A549 (cell line): ENCODE results near the gene DMP1.

Experiments
- CHD2 ChIP-seq: fragments of 150-350 bp; IDR thresholded peaks from 2 replicates; pipeline ENCODE4 v1.6.1; 2014; ENCODE audit warnings: low read length; ENCODE audit not compliant: partially characterized antibody
- MAZ ChIP-seq: fragments of 150-350 bp; IDR thresholded peaks from 2 replicates; pipeline ENCODE4 v1.6.1; 2014; ENCODE audit warnings: antibody characterized with exemption, low read depth, low read length, borderline replicate concordance
- POLR2A ChIP-seq: IDR thresholded peaks from 2 replicates; pipeline ENCODE4 v1.6.1; 2012; ENCODE audit warnings: mild to moderate bottlenecking, low read length
- TF ChIP-seq, protein P1 (sequence below): fragments of >200 bp; sonication (Bioruptor Twin); formaldehyde crosslinking; IDR thresholded peaks from 3 replicates; pipeline ENCODE4 v1.5.1; 2016

DNA sequence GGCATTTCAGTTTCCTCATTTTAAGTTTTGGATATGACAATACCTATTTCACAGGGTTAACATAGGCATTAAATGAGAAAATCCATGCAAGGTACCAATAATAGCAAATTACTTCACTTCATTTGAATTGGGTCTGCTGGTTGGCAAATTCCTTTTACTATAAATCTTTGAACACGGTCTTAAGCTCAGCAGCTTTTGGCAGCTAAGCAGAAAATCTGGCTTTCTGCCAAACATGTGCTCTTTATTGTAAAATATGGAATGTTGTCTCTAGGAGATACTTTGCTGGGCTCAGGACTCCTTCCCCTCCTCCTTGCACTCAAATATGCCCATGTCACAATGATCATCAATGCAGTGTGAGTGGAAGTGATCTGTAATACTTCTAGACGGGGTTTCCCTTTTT is 16.8 kb upstream of the DMP1 start:
- TF ChIP-seq POLR2A (no peak), MAZ (no peak), CHD2 (no peak)
- TF ChIP-seq, protein P1, sequence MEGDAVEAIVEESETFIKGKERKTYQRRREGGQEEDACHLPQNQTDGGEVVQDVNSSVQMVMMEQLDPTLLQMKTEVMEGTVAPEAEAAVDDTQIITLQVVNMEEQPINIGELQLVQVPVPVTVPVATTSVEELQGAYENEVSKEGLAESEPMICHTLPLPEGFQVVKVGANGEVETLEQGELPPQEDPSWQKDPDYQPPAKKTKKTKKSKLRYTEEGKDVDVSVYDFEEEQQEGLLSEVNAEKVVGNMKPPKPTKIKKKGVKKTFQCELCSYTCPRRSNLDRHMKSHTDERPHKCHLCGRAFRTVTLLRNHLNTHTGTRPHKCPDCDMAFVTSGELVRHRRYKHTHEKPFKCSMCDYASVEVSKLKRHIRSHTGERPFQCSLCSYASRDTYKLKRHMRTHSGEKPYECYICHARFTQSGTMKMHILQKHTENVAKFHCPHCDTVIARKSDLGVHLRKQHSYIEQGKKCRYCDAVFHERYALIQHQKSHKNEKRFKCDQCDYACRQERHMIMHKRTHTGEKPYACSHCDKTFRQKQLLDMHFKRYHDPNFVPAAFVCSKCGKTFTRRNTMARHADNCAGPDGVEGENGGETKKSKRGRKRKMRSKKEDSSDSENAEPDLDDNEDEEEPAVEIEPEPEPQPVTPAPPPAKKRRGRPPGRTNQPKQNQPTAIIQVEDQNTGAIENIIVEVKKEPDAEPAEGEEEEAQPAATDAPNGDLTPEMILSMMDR: no peak
